ENCODE measurements around the gene IRF2BPL. TPM values are rescaled to one million over a fixed set of nuclear protein-coding genes. Genes with fewer than 3 reads are reported as not detected.
"Not testable (repeated sequence)": the region's sequence is repeated elsewhere in the genome, so short reads cannot be mapped to it uniquely, and the experiment has no call there.

IRF2BPL gene
- total RNA-seq, 4 donors from 2014 or later: 10.3 to 20.6 (median 16.4) TPM

GRCh38 chr14:77025744-77026165 is 2.8 kb downstream of the IRF2BPL start:
- Histone ChIP-seq H3K27ac (peak overlapping the region; percentile 99 to 100 (median 100)), H3K4me1 (peaks cover 3 to 66% (median 23%) of the 10 kb centered on the region in 4 donors), H3K27me3 (no peaks in the 10 kb centered on the region), H3K9me3 (no peaks in the 10 kb centered on the region), H3K36me3 (peaks cover 0 to 11% (median 0%) of the 10 kb centered on the region in 3 donors), H3K4me3 (peak overlapping the region; percentile 74 to 94 (median 87))
- DNase-seq: no peak
- TF ChIP-seq POLR2A (IDR thresholded peaks at IDR 0.05) (no peak), CTCF (IDR thresholded peaks at IDR 0.05) (no peak)

GRCh38 chr14:77024171-77024691 is 4.3 kb downstream of the IRF2BPL start:
- TF ChIP-seq POLR2A (IDR thresholded peaks at IDR 0.05) (no peak), CTCF (IDR thresholded peaks at IDR 0.05) (no peak)
- H3K27me3 ChIP-seq: no peaks in the 10 kb centered on the region
- peak overlapping the region in 3 of 4 donors; percentile 3 to 85 (median 28) for H3K4me3 ChIP-seq
- peak overlapping the region; percentile 38 to 100 (median 69) for H3K27ac ChIP-seq
- no peaks in the 10 kb centered on the region for H3K9me3 ChIP-seq
- peaks cover 3 to 52% (median 20%) of the 10 kb centered on the region in 4 donors for H3K4me1 ChIP-seq
- H3K36me3 ChIP-seq: peaks cover 0 to 11% (median 0%) of the 10 kb centered on the region in 3 donors
- peak in 2 of 3 donors; percentile 63 to 68 for DNase-seq

GRCh38 chr14:77023001-77023996 is 5.2 kb downstream of the IRF2BPL start:
- peak overlapping the region; percentile 38 to 100 (median 69) for H3K27ac ChIP-seq
- peak overlapping the region in 3 of 4 donors; percentile 3 to 85 (median 22) for H3K4me3 ChIP-seq
- peak in 1 of 2 donors; percentile 8 for TF ChIP-seq POLR2A (IDR thresholded peaks at IDR 0.05)
- TF ChIP-seq CTCF (IDR thresholded peaks at IDR 0.05): peak in 3 of 6 experiments; percentile 53 to 62 (median 58)
- peak in 2 of 3 donors; percentile 70 for DNase-seq
- H3K4me1 ChIP-seq: peaks cover 3 to 48% (median 18%) of the 10 kb centered on the region in 4 donors
- no peaks in the 10 kb centered on the region for H3K9me3 ChIP-seq
- peaks cover 0 to 11% (median 0%) of the 10 kb centered on the region in 3 donors for H3K36me3 ChIP-seq
- H3K27me3 ChIP-seq: no peaks in the 10 kb centered on the region

GRCh38 chr14:77022236-77022852 is 6.2 kb downstream of the IRF2BPL start:
- H3K36me3 ChIP-seq: peaks cover 0 to 11% (median 0%) of the 10 kb centered on the region in 3 donors
- H3K4me3 ChIP-seq: no peak overlapping the region
- no peaks in the 10 kb centered on the region for H3K9me3 ChIP-seq
- TF ChIP-seq CTCF (IDR thresholded peaks at IDR 0.05) (no peak), POLR2A (IDR thresholded peaks at IDR 0.05) (no peak)
- H3K4me1 ChIP-seq: peaks cover 3 to 48% (median 18%) of the 10 kb centered on the region in 4 donors
- no peak for DNase-seq
- no peaks in the 10 kb centered on the region for H3K27me3 ChIP-seq
- peak overlapping the region in 3 of 4 donors; percentile 57 to 100 (median 81) for H3K27ac ChIP-seq

GRCh38 chr14:77021424-77021823 is 7.1 kb downstream of the IRF2BPL start:
- Histone ChIP-seq H3K36me3 (peaks cover 0 to 11% (median 0%) of the 10 kb centered on the region in 3 donors), H3K4me1 (peaks cover 3 to 45% (median 14%) of the 10 kb centered on the region in 4 donors)
- H3K27ac ChIP-seq, H3K27me3 ChIP-seq, DNase-seq, H3K4me3 ChIP-seq, H3K9me3 ChIP-seq: not testable (repeated sequence)
